NAMALWA (cell line): ENCODE measurements around the gene CSRP1.
A peak's percentile ranks its signal among the peaks of the same experiment; 100 is the strongest.

Experiments
- DNase-seq: peaks from one replicate; pipeline ENCODE4 v3.0.0-alpha.2; 2015; ENCODE audit warnings: low spot score

Gene CSRP1

GRCh38 chr1:201454608-201455007, 52.3 kb downstream of the CSRP1 start:
- no peak for DNase-seq

- no peak for DNase-seq
These were observed 54.1 kb downstream of the CSRP1 start for GRCh38 chr1:201452866-201453265.

- DNase-seq: no peak
These were observed 56.1 kb downstream of the CSRP1 start for GRCh38 chr1:201450721-201451291.

- no peak for DNase-seq
These were observed 57.9 kb downstream of the CSRP1 start for GRCh38 chr1:201448990-201449389.

- DNase-seq: peak; percentile 75
These were observed 58.7 kb downstream of the CSRP1 start for GRCh38 chr1:201447903-201448871.

- no peak for DNase-seq
These were observed 61.6 kb downstream of the CSRP1 start for GRCh38 chr1:201445310-201445709.

- no peak for DNase-seq
These were observed 62.1 kb downstream of the CSRP1 start for GRCh38 chr1:201444792-201445191.

- DNase-seq: no peak
These were observed 63.2 kb downstream of the CSRP1 start for GRCh38 chr1:201443747-201444146.

- DNase-seq: no peak
These were observed 70.0 kb downstream of the CSRP1 start for GRCh38 chr1:201436969-201437368.

GRCh38 chr1:201436393-201436792, 70.5 kb downstream of the CSRP1 start:
- peak; percentile 11 for DNase-seq

- no peak for DNase-seq
These were observed 72.7 kb downstream of the CSRP1 start for GRCh38 chr1:201434266-201434665.

- no peak for DNase-seq
These were observed 73.3 kb downstream of the CSRP1 start for GRCh38 chr1:201433609-201434008.
